Right atrium auricular region (tissue), 2 donors: ENCODE data around the gene ASS1. TPM values are rescaled to one million over a fixed set of nuclear protein-coding genes. Genes with fewer than 3 reads are reported as not detected.
"Not testable (repeated sequence)": the region's sequence is repeated elsewhere in the genome, so short reads cannot be mapped to it uniquely, and the experiment has no call there.

ENCODE experiments used
- DNase-seq: peaks from one replicate; pipeline ENCODE4 v3.0.0-alpha.2; 2019; ENCODE audit warnings: low spot score
- H3K27ac ChIP-seq, 2 donors: fragments of 200-600 bp; sonication (generic); 1 replicate in 1 of 2; 2 replicates in 1 of 2; pipeline ENCODE4 v1.5.1; 2016 to 2019
- H3K27me3 ChIP-seq, 2 donors: fragments of 200-600 bp; sonication (generic); one replicate each; pipeline versions ENCODE4 v1.5.1 to v1.6.0; 2017 to 2019
- H3K36me3 ChIP-seq: fragments of 200-600 bp; sonication (generic); one replicate; pipeline ENCODE4 v1.5.1; 2016
- H3K4me1 ChIP-seq, 2 donors: fragments of 200-600 bp; sonication (generic); one replicate each; pipeline versions ENCODE4 v1.5.1 to v1.6.0; 2017 to 2019
- H3K4me3 ChIP-seq, 2 donors: fragments of 200-600 bp; sonication (generic); 1 replicate in 1 of 2; 2 replicates in 1 of 2; pipeline ENCODE4 v1.5.1; 2017 to 2019; ENCODE audit warnings: mild to moderate bottlenecking in 1 of 2, moderate library complexity in 1 of 2
- H3K9me3 ChIP-seq, 2 donors: fragments of 200-600 bp; sonication (generic); one replicate each; pipeline ENCODE4 v1.5.1; 2019
- CTCF ChIP-seq, 2 donors: fragments of 200-600 bp; sonication (generic); IDR thresholded peaks; one replicate each; pipeline ENCODE4 v1.5.1; 2019; ENCODE audit warnings: antibody characterized with exemption in 2 of 2
- total RNA-seq, 2 donors: library from RNA; depleted of rRNA; stranded (reverse); fragments of >200 nt; gene quantifications; one replicate each; pipeline ENCODE4 v1.1.0, GENCODE V29; 2016

Gene ASS1
- total RNA-seq, 2 donors from 2014 or later, result 75.3 to 110 TPM

- Histone ChIP-seq H3K4me3 (no peak overlapping the region), H3K27me3 (no peaks in the 10 kb centered on the region), H3K9me3 (no peaks in the 10 kb centered on the region), H3K27ac (no peak overlapping the region), H3K36me3 (no peaks in the 10 kb centered on the region), H3K4me1 (no peaks in the 10 kb centered on the region)
- no peak for TF ChIP-seq CTCF (IDR thresholded peaks at IDR 0.05)
- no peak for DNase-seq
Observed at GRCh38 chr9:130400870-130401269, 43.9 kb upstream of the ASS1 start.

GRCh38 chr9:130401742-130402141 lies 43.0 kb upstream of the ASS1 start:
- H3K4me3 ChIP-seq, H3K27me3 ChIP-seq, H3K4me1 ChIP-seq, H3K27ac ChIP-seq, H3K36me3 ChIP-seq, DNase-seq, H3K9me3 ChIP-seq: not testable (repeated sequence)

GRCh38 chr9:130402243-130402642 lies 42.5 kb upstream of the ASS1 start:
- no peaks in the 10 kb centered on the region for H3K4me1 ChIP-seq
- no peak for TF ChIP-seq CTCF (IDR thresholded peaks at IDR 0.05)
- H3K27ac ChIP-seq, result no peak overlapping the region
- no peaks in the 10 kb centered on the region for H3K36me3 ChIP-seq
- H3K9me3 ChIP-seq, result no peaks in the 10 kb centered on the region
- no peak for DNase-seq
- no peak overlapping the region for H3K4me3 ChIP-seq
- no peaks in the 10 kb centered on the region for H3K27me3 ChIP-seq

- no peak overlapping the region for H3K4me3 ChIP-seq
- no peak for TF ChIP-seq CTCF (IDR thresholded peaks at IDR 0.05)
- no peaks in the 10 kb centered on the region for H3K36me3 ChIP-seq
- no peak for DNase-seq
- H3K4me1 ChIP-seq, result no peaks in the 10 kb centered on the region
- no peaks in the 10 kb centered on the region for H3K27me3 ChIP-seq
- H3K27ac ChIP-seq, result no peak overlapping the region
- H3K9me3 ChIP-seq, result no peaks in the 10 kb centered on the region
Observed at GRCh38 chr9:130402645-130403440, 41.9 kb upstream of the ASS1 start.

GRCh38 chr9:130405657-130406257 lies 39.0 kb upstream of the ASS1 start:
- Histone ChIP-seq H3K4me1 (no peaks in the 10 kb centered on the region), H3K9me3 (no peaks in the 10 kb centered on the region), H3K27ac (no peak overlapping the region), H3K36me3 (no peaks in the 10 kb centered on the region), H3K27me3 (no peaks in the 10 kb centered on the region), H3K4me3 (no peak overlapping the region)
- DNase-seq, result no peak
- no peak for TF ChIP-seq CTCF (IDR thresholded peaks at IDR 0.05)

GRCh38 chr9:130406278-130406895 lies 38.4 kb upstream of the ASS1 start:
- Histone ChIP-seq H3K27ac (no peak overlapping the region), H3K4me1 (no peaks in the 10 kb centered on the region), H3K36me3 (no peaks in the 10 kb centered on the region), H3K4me3 (no peak overlapping the region), H3K27me3 (no peaks in the 10 kb centered on the region), H3K9me3 (no peaks in the 10 kb centered on the region)
- TF ChIP-seq CTCF (IDR thresholded peaks at IDR 0.05), result no peak
- no peak for DNase-seq
